AG10803 (cell line): ENCODE measurements around the gene XRCC6.
A peak's percentile ranks its signal among the peaks of the same experiment; 100 is the strongest.
"Not testable (repeated sequence)": the region's sequence is repeated elsewhere in the genome, so short reads cannot be mapped to it uniquely, and the experiment has no call there.

ENCODE experiments used
- DNase-seq: peaks from one replicate; pipeline ENCODE4 v3.0.0; 2010; ENCODE audit warnings: low read depth
- H3K4me3 ChIP-seq: 2 replicates; pipeline ENCODE4 v1.5.1; 2011; ENCODE audit warnings: mild to moderate bottlenecking, low read length, control low read depth
- CTCF ChIP-seq: conservative IDR thresholded peaks from 2 replicates; pipeline ENCODE4 v1.5.1; 2011; ENCODE audit warnings: mild to moderate bottlenecking, low read length, control low read depth, inconsistent platforms

Gene XRCC6

DNA sequence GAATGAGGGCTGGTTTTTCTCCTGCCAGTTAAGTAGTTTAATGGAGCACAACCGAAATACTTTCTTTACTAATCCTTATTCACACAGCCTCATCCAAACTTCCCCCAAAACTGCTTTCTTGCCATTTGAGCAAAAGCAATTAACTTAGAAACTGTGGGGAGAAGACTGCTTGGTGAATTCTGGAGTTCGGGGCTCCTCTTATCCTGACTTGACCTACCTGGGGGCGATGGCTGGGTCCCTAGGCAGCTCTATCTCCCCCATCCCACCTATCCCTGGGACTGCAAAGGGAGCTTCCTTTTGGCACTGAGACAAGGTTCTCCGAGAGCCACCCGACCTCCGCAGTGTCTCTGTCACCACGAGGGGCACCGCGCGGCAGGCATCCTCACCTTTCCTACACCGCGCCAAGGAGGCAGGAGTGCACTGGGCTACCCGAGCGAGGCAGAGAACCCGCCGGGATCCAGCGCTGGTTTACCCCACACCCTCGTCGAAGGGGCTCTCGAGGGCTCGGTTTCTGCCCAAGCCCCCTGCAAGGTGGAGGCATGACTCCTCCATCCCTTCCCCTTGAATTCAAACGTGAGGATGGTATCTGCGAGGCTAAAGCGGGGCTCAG, 1.0 kb upstream of the XRCC6 start:
- TF ChIP-seq CTCF: no peak
- DNase-seq: no peak
- peak overlapping the region; percentile 91 for H3K4me3 ChIP-seq

- no peak for DNase-seq
- H3K4me3 ChIP-seq: peak within 1 kb of the TSS; percentile 97
- TF ChIP-seq CTCF: no peak
Observed at GRCh38 chr22:41620589-41621098, 451 bp upstream of the XRCC6 start, which contains the start of gene DESI1. TSS of gene DESI1 (minus strand) at chr22:41621043. CDS start at chr22:41620839, 204 bp downstream.

GRCh38 chr22:41621911-41622179, 750 bp downstream of the XRCC6 start:
- no peak for DNase-seq
- peak overlapping the region; percentile 97 for H3K4me3 ChIP-seq
- TF ChIP-seq CTCF: no peak

- no peak for TF ChIP-seq CTCF
- H3K4me3 ChIP-seq: no peak overlapping the region
- DNase-seq: no peak
Observed at GRCh38 chr22:41625577-41625976, 4.5 kb downstream of the XRCC6 start.

- not testable (repeated sequence) for H3K4me3 ChIP-seq, DNase-seq
Observed at GRCh38 chr22:41631115-41631514, 10.0 kb downstream of the XRCC6 start.

DNA sequence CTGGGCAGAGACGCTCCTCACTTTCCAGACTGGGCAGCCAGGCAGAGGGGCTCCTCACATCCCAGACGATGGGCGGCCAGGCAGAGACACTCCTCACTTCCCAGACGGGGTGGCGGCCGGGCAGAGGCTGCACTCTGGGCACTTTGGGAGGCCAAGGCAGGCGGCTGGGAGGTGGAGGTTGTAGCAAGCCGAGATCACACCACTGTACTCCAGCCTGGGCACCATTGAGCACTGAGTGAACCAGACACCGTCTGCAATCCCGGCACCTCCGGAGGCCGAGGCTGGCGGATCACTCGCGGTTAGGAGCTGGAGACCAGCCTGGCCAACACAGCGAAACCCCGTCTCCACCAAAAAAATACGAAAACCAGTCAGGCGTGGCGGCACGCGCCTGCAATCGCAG, 10.5 kb downstream of the XRCC6 start:
- not testable (repeated sequence) for H3K4me3 ChIP-seq, DNase-seq

DNA sequence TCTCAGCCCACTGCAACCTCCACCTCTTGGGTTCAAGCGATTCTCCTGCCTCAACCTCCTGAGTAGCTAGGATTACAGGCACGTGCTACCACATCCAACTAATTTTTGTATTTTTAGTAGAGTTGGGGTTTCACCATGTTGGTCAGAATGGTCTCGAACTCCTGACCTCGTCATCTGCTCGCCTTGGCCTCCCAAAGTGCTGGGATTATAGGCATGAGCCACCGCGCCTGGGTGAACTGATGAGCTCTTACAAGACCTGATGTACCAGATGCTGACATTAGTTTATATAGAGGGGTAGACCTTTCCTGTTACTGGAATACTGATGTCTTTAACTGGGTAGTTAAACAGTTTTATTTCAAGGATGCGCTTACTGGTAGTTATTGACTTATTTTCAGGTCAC, 13.5 kb downstream of the XRCC6 start:
- not testable (repeated sequence) for H3K4me3 ChIP-seq, DNase-seq

GRCh38 chr22:41636467-41636866, 15.4 kb downstream of the XRCC6 start:
- no peak overlapping the region for H3K4me3 ChIP-seq
- no peak for TF ChIP-seq CTCF
- DNase-seq: peak; percentile 58

DNA sequence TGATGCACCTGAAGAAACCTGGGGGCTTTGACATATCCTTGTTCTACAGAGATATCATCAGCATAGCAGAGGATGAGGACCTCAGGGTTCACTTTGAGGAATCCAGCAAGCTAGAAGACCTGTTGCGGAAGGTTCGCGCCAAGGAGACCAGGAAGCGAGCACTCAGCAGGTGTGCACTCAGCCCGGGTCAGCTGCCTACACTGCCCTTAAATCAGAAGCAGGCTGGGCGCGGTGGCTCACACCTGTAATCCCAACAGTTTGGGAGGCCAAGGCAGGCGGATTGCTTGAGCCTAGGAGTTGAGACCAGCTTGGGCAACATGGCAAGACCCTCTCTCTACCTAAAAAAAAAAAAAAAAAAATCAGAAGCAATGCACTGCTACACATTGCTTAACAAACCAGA, 16.5 kb downstream of the XRCC6 start:
- H3K4me3 ChIP-seq, DNase-seq: not testable (repeated sequence)
